ENCODE measurements around the gene SPTBN2. TPM values are rescaled to one million over a fixed set of nuclear protein-coding genes. Genes with fewer than 3 reads are reported as not detected.

Gene SPTBN2
- total RNA-seq, 2 donors from 2014 or later = 1.2 to 5.6 TPM

- no peaks in the 10 kb centered on the region for H3K4me1 ChIP-seq (ENCODE audit: control insufficient read depth in 1 of 2, low read depth in 2 of 2)
- DNase-seq (ENCODE audit: low spot score) = no peak
- TF ChIP-seq CTCF (IDR thresholded peaks at IDR 0.05) = no peak
- H3K4me3 ChIP-seq = no peak overlapping the region
- ATAC-seq (ENCODE audit: insufficient number of reproducible peaks, low FRiP score, low read depth) = no peak
- peaks cover 2% of the 10 kb centered on the region for H3K9me3 ChIP-seq
- H3K27me3 ChIP-seq (replicated peaks; ENCODE audit: insufficient read depth) = no peaks in the 10 kb centered on the region
- no peak overlapping the region for H3K27ac ChIP-seq
- H3K36me3 ChIP-seq = no peaks in the 10 kb centered on the region
These were observed 28.3 kb downstream of the SPTBN2 start for GRCh38 chr11:66700742-66701141.

GRCh38 chr11:66700337-66700736 is 28.7 kb downstream of the SPTBN2 start:
- Histone ChIP-seq H3K9me3 (peaks cover 2% of the 10 kb centered on the region), H3K27me3 (replicated peaks; ENCODE audit: insufficient read depth) (no peaks in the 10 kb centered on the region), H3K36me3 (no peaks in the 10 kb centered on the region), H3K27ac (no peak overlapping the region), H3K4me1 (ENCODE audit: control insufficient read depth in 1 of 2, low read depth in 2 of 2) (no peaks in the 10 kb centered on the region), H3K4me3 (no peak overlapping the region)
- ATAC-seq (ENCODE audit: insufficient number of reproducible peaks, low FRiP score, low read depth) = no peak
- no peak for TF ChIP-seq CTCF (IDR thresholded peaks at IDR 0.05)
- no peak for DNase-seq (ENCODE audit: low spot score)

GRCh38 chr11:66698491-66698890 is 30.5 kb downstream of the SPTBN2 start:
- no peak overlapping the region for H3K4me3 ChIP-seq
- TF ChIP-seq CTCF (IDR thresholded peaks at IDR 0.05) = no peak
- H3K9me3 ChIP-seq = peaks cover 2% of the 10 kb centered on the region
- no peaks in the 10 kb centered on the region for H3K36me3 ChIP-seq
- no peak overlapping the region for H3K27ac ChIP-seq
- DNase-seq (ENCODE audit: low spot score) (no peak), ATAC-seq (ENCODE audit: insufficient number of reproducible peaks, low FRiP score, low read depth) (no peak)
- H3K4me1 ChIP-seq (ENCODE audit: control insufficient read depth in 1 of 2, low read depth in 2 of 2) = no peaks in the 10 kb centered on the region
- H3K27me3 ChIP-seq (replicated peaks; ENCODE audit: insufficient read depth) = no peaks in the 10 kb centered on the region

- no peak overlapping the region for H3K27ac ChIP-seq
- peaks cover 2% of the 10 kb centered on the region for H3K9me3 ChIP-seq
- no peak overlapping the region for H3K4me3 ChIP-seq
- no peak for TF ChIP-seq CTCF (IDR thresholded peaks at IDR 0.05)
- H3K27me3 ChIP-seq (replicated peaks; ENCODE audit: insufficient read depth) = no peaks in the 10 kb centered on the region
- no peaks in the 10 kb centered on the region for H3K36me3 ChIP-seq
- no peak for DNase-seq (ENCODE audit: low spot score)
- ATAC-seq (ENCODE audit: insufficient number of reproducible peaks, low FRiP score, low read depth) = no peak
- no peaks in the 10 kb centered on the region for H3K4me1 ChIP-seq (ENCODE audit: control insufficient read depth in 1 of 2, low read depth in 2 of 2)
These were observed 31.0 kb downstream of the SPTBN2 start for GRCh38 chr11:66697988-66698387.

- ATAC-seq (ENCODE audit: insufficient number of reproducible peaks, low FRiP score, low read depth) = no peak
These were observed 32.9 kb downstream of the SPTBN2 start for GRCh38 chr11:66696146-66696545.

More at GRCh38 chr11:66696146-66696545, 32.9 kb downstream of the SPTBN2 start:
- H3K27ac ChIP-seq = no peak overlapping the region
- H3K36me3 ChIP-seq = no peaks in the 10 kb centered on the region
- peaks cover 2% of the 10 kb centered on the region for H3K9me3 ChIP-seq
- no peaks in the 10 kb centered on the region for H3K4me1 ChIP-seq (ENCODE audit: control insufficient read depth in 1 of 2, low read depth in 2 of 2)
- H3K4me3 ChIP-seq = no peak overlapping the region
- no peaks in the 10 kb centered on the region for H3K27me3 ChIP-seq (replicated peaks; ENCODE audit: insufficient read depth)
- no peak for TF ChIP-seq CTCF (IDR thresholded peaks at IDR 0.05)
- no peak for DNase-seq (ENCODE audit: low spot score)
